OCI-LY1 (cell line): ENCODE results near the gene PARD3.

Experiments
- EZH2 ChIP-seq: fragments of 200-600 bp; sonication (generic), shearing (Covaris generic); IDR thresholded peaks from 2 replicates; pipeline ENCODE4 v1.8.0; 2017; ENCODE audit warnings: borderline replicate concordance, mixed run types, mild to moderate bottlenecking, antibody characterized with exemption, low read length, moderate library complexity, mixed read lengths
- TF ChIP-seq, protein P1 (sequence below): fragments of 200-600 bp; sonication (generic), shearing (Covaris generic); IDR thresholded peaks from 2 replicates; pipeline ENCODE4 v1.5.1; 2017; ENCODE audit warnings: mild to moderate bottlenecking, antibody characterized with exemption, low read length, moderate library complexity, mixed read lengths

DNA sequence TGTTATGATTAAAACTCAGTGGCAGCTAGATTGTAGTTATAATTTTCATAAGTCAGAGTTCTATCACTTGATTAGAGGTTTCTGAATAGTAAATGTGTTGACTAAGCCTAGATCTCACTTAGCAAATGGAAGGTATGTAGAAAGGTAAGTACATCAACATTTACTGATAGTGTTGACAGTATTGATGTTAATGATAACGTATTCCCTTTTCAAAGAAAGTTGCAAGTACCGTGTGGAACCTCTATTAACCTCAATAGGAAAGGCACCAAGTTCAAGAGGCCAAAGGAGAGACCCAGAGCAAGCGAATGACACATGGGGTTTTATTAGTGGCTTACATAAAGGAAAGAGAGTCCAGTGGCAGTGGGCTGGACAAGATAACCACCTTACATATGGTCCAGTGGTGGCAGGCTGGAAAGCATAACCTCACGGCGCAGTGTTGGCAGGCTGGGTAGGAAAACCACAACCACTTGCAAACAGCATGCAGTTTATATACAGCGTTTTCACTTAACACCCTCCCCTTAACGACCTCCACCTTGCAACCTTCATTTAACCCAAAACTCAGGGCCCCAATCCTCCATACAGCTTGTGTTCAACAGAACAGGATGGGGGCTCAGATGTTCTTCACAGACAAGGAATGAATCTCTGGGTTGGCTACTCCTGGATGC lies 611.0 kb downstream of the PARD3 start:
- TF ChIP-seq, protein P1, sequence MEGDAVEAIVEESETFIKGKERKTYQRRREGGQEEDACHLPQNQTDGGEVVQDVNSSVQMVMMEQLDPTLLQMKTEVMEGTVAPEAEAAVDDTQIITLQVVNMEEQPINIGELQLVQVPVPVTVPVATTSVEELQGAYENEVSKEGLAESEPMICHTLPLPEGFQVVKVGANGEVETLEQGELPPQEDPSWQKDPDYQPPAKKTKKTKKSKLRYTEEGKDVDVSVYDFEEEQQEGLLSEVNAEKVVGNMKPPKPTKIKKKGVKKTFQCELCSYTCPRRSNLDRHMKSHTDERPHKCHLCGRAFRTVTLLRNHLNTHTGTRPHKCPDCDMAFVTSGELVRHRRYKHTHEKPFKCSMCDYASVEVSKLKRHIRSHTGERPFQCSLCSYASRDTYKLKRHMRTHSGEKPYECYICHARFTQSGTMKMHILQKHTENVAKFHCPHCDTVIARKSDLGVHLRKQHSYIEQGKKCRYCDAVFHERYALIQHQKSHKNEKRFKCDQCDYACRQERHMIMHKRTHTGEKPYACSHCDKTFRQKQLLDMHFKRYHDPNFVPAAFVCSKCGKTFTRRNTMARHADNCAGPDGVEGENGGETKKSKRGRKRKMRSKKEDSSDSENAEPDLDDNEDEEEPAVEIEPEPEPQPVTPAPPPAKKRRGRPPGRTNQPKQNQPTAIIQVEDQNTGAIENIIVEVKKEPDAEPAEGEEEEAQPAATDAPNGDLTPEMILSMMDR: no peak
- TF ChIP-seq EZH2: no peak
